Ishikawa (cell line): ENCODE measurements around the gene RAP1GAP2.
A peak's percentile ranks its signal among the peaks of the same experiment; 100 is the strongest.

Source experiments
- CEBPB ChIP-seq: IDR thresholded peaks from 2 replicates; pipeline ENCODE4 v1.6.1; 2012
- CREB1 ChIP-seq: IDR thresholded peaks from 2 replicates; pipeline ENCODE4 v1.6.1; 2012; ENCODE audit warnings: low read depth
- EGR1 ChIP-seq: IDR thresholded peaks from 2 replicates; pipeline ENCODE4 v1.6.1; 2012
- EP300 ChIP-seq: IDR thresholded peaks from 2 replicates; pipeline ENCODE4 v1.6.1; 2012; ENCODE audit warnings: borderline replicate concordance
- FOXM1 ChIP-seq: IDR thresholded peaks from 2 replicates; pipeline ENCODE4 v1.6.1; 2012; ENCODE audit warnings: low read depth, borderline replicate concordance
- NFIC ChIP-seq: IDR thresholded peaks from 2 replicates; pipeline ENCODE4 v1.6.1; 2012
- RAD21 ChIP-seq: IDR thresholded peaks from 2 replicates; pipeline ENCODE4 v1.6.1; 2012; ENCODE audit warnings: low read depth
- REST ChIP-seq: IDR thresholded peaks from 2 replicates; pipeline ENCODE4 v1.6.1; 2012; ENCODE audit warnings: low read depth, mild to moderate bottlenecking
- TAF1 ChIP-seq: IDR thresholded peaks from 2 replicates; pipeline ENCODE4 v1.6.1; 2012; ENCODE audit warnings: low read depth, mild to moderate bottlenecking
- TCF12 ChIP-seq: IDR thresholded peaks from 2 replicates; pipeline ENCODE4 v1.6.1; 2012; ENCODE audit warnings: low read depth
- TEAD4 ChIP-seq: IDR thresholded peaks from 2 replicates; pipeline ENCODE4 v1.6.1; 2012
- USF1 ChIP-seq: IDR thresholded peaks from 2 replicates; pipeline ENCODE4 v1.6.1; 2012
- YY1 ChIP-seq: IDR thresholded peaks from 2 replicates; pipeline ENCODE4 v1.6.1; 2012; ENCODE audit warnings: low read depth
- ZBTB7A ChIP-seq: IDR thresholded peaks from 2 replicates; pipeline ENCODE4 v1.6.1; 2012; ENCODE audit warnings: low read depth
- TF ChIP-seq, protein P1 (sequence below): IDR thresholded peaks from 2 replicates; pipeline ENCODE4 v1.6.1; 2012

The RAP1GAP2 gene

DNA sequence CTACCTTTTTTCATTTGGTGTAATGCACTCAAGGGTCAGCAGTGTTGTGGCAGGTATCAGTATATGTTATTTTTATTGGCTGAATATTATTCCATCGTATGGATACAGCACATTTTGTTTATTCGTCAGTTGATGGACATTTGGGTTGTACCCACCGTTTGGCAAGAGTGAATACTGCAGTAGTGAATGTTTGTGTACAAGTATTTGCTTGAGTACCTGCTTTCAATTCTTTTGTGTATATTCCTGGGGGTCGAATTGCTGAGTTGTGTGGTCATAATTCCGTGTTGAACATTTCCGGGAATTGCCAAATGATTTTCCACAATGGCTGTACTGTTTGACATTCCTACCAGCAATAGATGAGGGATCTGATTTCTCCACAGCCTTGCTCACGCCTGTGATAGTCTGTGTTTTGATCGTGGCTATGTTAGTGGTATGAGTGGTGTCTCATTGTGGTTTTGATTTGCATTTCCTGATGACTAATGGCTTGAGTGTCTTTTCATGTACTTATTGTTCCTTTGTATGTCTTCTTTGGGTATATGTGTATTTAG, 158.7 kb downstream of the RAP1GAP2 start:
- TF ChIP-seq RAD21 (no peak), TAF1 (no peak), YY1 (peak; percentile 33; the same call in 1 of the 2 replicates), USF1 (no peak), EP300 (peak; percentile 81), CEBPB (peak; percentile 71), REST (no peak), ZBTB7A (no peak), CREB1 (no peak), EGR1 (no peak), NFIC (peak; percentile 49; the same call in 1 of the 2 replicates), TEAD4 (peak; percentile 91), TCF12 (peak; percentile 69), FOXM1 (no peak; the same call in 1 of the 2 replicates)
- TF ChIP-seq, protein P1, sequence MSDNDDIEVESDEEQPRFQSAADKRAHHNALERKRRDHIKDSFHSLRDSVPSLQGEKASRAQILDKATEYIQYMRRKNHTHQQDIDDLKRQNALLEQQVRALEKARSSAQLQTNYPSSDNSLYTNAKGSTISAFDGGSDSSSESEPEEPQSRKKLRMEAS: no peak

DNA sequence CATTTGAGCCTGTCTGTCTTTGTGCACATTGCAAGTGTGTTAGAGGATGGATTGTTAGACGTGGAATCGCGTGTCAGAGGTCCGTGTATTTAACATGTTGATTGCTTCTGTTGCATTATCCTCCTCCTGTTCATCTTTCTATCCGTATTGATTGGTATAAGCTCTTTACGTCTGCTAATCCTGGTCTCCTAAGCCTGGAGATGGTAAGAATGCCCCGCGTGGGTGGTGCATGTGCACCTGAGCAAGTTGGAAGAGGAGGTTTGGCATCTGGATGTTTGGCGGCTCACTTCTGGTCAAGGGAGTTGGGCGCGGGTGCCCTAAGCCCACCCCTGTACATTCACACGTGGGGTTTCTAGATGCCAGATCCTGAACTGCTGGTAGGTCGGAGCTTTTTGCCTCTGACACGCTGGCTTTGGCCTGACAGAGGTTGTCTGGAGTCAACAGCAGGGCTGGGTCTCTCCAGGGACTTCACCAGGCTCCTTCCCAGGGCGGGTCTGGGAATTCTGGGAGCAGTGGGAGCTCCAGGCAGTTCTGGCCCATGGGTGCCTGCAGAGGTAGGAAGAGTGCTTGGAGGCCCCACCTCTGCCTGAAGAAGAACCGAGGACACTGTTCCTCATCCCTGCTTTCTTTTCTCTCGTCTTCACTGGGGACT, 159.8 kb downstream of the RAP1GAP2 start:
- TF ChIP-seq REST: no peak
- no peak for TF ChIP-seq NFIC
- no peak for TF ChIP-seq TCF12
- TF ChIP-seq FOXM1: no peak
- no peak for TF ChIP-seq EGR1
- TF ChIP-seq YY1: no peak
- no peak for TF ChIP-seq TEAD4
- TF ChIP-seq ZBTB7A: no peak
- no peak for TF ChIP-seq CEBPB
- no peak for TF ChIP-seq USF1
- TF ChIP-seq TAF1: no peak
- TF ChIP-seq, protein P1: no peak
- TF ChIP-seq CREB1: no peak
- no peak for TF ChIP-seq EP300
- no peak for TF ChIP-seq RAD21

GRCh38 chr17:2957631-2958286, 161.5 kb downstream of the RAP1GAP2 start:
- TF ChIP-seq TAF1: no peak

GRCh38 chr17:2958706-2959222, 162.5 kb downstream of the RAP1GAP2 start:
- TF ChIP-seq TEAD4 (no peak), NFIC (no peak), REST (no peak), YY1 (no peak), CEBPB (no peak), CREB1 (no peak), FOXM1 (no peak), TAF1 (no peak), ZBTB7A (no peak), EGR1 (no peak), TCF12 (no peak), USF1 (no peak), EP300 (no peak), RAD21 (no peak)
